GM04503 (cell line): ENCODE data around the gene SLC26A11.
"Not testable (repeated sequence)": the region's sequence is repeated elsewhere in the genome, so short reads cannot be mapped to it uniquely, and the experiment has no call there.

Source experiments
- DNase-seq: peaks from one replicate; pipeline ENCODE4 v3.0.0-alpha.2; 2012; ENCODE audit warnings: low read depth

SLC26A11 gene

GRCh38 chr17:80285237-80285920 lies 65.2 kb downstream of the SLC26A11 start:
- no peak for DNase-seq

GRCh38 chr17:80286638-80286960 lies 66.4 kb downstream of the SLC26A11 start:
- no peak for DNase-seq

- no peak for DNase-seq
These were observed 66.8 kb downstream of the SLC26A11 start for GRCh38 chr17:80287038-80287437.

DNA sequence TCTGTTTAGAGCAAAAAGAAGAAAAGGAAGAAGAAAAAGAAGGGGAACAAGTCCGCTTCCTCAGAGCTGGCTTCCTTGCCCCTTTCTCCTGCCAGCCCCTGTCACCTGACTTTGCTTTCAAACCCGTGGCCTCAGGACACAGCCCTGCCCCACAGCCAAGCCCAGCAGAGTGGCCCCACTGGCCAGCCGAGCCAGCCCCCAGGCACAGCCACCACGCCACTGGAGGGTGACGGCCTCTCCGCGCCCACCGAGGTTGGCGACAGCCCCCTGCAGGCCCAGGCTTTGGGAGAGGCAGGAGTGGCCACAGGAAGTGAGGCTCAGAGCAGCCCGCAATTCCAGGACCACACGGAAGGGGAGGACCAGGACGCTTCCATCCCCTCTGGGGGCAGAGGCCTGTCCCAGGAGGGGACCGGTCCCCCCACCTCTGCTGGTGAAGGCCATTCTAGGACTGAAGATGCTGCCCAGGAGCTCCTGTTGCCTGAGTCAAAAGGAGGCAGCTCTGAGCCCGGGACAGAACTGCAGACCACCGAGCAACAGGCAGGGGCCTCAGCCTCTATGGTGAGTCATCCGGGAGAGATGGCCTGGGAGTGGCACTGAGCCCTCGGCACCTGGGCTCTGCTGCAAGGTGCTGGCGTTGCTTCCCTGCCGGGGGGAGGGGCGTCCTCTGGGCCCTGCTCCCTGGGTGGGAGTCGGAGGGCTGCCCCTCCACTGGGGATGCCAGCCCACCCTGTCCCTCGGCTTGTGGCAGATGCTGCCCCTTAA lies 67.8 kb downstream of the SLC26A11 start:
- DNase-seq = no peak

- DNase-seq = no peak
These were observed 69.4 kb downstream of the SLC26A11 start for GRCh38 chr17:80289616-80290015.

DNA sequence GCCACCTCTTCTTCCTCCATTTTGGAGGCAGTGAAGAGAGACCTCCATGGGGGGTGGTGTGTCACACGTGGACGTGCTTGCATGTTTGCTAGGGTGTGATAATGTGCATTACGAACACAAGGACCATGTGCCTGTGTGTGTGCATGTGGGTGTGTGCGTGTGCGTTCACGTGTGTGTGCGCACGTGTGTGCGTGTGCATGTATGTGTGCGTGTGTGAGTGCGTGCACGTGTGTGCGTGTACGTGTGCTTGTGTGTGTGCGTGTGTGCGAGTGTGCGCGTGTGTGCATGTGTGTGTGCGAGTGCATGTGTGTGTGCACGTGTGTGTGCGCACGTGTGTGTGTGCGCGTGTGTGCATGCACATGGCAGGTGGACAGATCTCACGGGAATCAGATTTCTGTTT lies 69.9 kb downstream of the SLC26A11 start:
- DNase-seq = no peak

GRCh38 chr17:80291260-80291659 lies 71.0 kb downstream of the SLC26A11 start:
- DNase-seq = no peak

GRCh38 chr17:80291691-80292487 lies 71.7 kb downstream of the SLC26A11 start:
- DNase-seq = no peak

GRCh38 chr17:80292521-80292971 lies 72.3 kb downstream of the SLC26A11 start:
- DNase-seq = no peak

DNA sequence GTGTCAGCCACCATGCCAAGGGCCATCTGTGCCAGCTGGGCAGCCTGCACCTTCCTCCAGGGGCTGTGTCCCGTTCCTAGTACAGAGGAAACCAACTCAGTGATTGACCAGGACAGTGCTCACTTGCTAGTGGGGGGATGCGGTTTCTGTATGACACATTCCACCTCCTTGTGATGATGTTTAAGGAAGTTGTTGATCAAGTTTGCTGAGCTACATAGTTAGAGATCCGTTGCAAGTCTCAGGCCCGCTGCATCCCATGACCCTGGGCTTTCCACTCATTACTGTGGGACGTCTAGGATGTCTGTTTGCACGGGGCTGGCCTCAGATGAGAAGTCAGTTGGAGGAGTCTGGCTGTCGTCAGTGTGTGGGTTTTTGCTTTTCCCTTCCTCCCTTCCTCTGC lies 74.0 kb downstream of the SLC26A11 start:
- DNase-seq = no peak

DNA sequence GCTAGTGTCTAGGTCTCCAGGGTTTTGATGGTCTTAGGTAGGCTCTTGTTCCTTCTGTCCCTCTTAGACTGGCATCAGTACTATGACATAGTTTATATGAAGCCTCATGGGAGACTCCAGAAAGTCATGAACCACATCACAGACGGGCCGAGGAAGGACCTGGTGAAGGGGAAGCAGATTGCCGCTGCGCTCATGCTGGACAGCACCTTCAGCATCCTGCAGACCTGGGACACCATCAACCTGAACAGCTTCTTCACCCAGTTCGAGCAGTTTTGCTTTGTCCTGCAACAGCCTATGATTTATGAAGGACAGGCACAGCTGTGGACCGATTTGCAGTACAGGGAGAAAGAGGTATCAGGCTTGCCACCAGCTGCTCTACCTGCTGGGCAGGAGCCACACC lies 74.4 kb downstream of the SLC26A11 start:
- DNase-seq = no peak

- DNase-seq = no peak
These were observed 74.9 kb downstream of the SLC26A11 start for GRCh38 chr17:80295146-80295545.

DNA sequence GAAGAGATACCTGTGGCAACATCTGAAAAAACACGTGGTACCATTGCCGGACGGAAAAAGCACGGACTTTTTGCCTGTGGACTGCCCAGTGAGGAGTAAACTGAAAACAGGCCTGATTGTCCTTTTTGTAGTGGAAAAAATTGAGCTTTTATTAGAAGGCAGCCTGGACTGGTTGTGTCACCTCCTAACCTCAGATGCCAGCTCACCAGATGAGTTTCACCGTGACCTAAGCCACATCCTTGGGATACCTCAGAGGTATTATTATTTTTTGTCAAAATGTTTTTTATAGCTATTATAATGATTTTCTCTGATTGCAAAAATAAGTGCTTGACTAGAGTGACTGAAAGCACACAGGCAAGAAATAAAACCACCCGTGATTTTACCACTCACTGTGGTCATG lies 75.3 kb downstream of the SLC26A11 start:
- no peak for DNase-seq

- no peak for DNase-seq
These were observed 76.0 kb downstream of the SLC26A11 start for GRCh38 chr17:80296221-80296620.

DNA sequence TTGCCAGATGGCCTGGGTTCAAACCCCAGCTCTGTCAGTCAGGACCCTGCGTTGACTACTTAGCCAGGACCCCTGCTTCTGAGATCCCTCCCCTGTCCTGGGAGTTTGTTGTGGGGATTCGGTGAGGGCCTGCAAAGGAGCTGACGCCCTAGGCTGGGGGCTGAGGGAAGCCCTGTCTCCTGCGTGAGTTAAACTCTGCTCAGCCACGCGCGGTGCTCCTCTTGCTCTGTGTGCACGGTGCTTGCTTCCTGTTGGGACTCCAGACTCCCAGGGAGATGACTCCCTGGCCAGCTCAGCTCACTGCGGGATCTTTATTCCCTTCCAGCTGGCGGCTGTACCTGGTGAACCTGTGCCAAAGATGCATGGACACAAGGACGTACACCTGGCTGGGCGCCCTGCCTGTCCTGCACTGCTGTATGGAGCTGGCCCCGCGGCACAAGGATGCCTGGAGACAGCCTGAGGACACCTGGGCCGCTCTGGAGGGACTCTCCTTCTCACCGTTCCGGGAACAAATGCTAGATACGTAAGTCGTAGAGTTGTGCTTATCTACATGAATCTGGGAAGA lies 77.9 kb downstream of the SLC26A11 start:
- no peak for DNase-seq

DNA sequence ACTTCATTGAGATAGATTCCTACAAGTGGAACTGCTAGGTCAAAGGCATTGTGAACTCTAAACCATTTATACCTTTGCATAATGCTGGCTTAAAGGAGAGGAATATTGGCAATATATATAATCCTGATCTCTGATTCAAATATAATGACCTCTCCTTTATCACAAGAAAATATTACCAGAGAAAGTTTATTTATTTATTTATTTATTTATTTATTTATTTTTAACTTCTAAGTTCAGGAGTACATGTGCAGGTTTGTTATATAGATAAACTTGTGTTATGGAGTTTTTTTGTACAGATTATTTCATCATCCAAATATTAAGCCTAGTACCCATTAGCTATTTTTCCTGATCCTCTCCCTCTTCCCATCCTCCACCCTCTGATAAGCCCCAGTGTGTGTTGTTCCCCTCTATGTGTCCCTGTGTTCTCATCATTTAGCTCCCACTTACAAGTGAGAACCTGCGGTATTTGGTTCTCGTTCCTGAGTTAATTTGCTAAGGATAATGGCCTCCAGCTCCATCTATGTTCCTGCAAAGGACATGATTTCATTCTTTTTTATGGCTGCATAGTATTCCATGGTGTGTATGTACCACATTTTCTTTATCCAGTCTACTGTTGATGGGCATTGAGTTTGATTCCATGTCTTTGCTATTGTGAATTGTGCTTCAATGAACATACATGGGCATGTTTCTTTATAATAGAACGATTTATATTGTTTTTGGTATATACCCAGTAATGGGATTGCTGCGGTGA lies 79.3 kb downstream of the SLC26A11 start:
- DNase-seq = not testable (repeated sequence)

DNA sequence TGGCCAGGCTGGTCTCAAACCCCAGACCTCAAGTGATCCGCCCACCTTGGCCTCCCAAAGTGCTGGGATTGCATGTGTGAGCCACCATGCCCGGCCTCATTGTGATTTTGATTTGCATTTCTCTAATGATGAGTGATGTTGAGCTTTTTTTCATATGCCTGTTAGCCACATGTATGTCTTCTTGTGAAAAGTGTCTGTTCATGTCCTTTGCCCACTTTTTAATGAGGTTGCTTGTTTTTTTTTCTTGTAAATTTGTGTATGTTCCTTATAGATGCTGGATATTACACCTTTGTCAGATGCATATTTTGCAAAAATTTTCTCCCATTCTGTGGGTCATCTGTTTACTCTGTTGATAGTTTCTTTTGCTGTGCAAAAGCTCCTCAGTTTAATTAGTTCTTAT lies 80.5 kb downstream of the SLC26A11 start:
- not testable (repeated sequence) for DNase-seq
